Muscle layer of duodenum (tissue), 2 donors: ENCODE results near the gene LMNTD1.

ENCODE experiments used
- H3K27ac ChIP-seq: one replicate; pipeline ENCODE4 v1.7.0; 2013; ENCODE audit warnings: mild to moderate bottlenecking, low read length
- H3K27me3 ChIP-seq: one replicate; pipeline ENCODE4 v1.7.0; 2013; ENCODE audit warnings: low read depth, mild to moderate bottlenecking, control low read depth, low read length
- H3K36me3 ChIP-seq, 2 donors: one replicate each; pipeline ENCODE4 v1.7.0; 2013; ENCODE audit warnings: low read length in 2 of 2, control low read depth in 1 of 2, mild to moderate bottlenecking in 1 of 2; ENCODE audit not compliant: insufficient read depth in 2 of 2, control insufficient read depth in 1 of 2
- H3K4me1 ChIP-seq, 2 donors: one replicate each; pipeline ENCODE4 v1.7.0; 2013; ENCODE audit warnings: low read length in 2 of 2, mild to moderate bottlenecking in 2 of 2, control low read depth in 1 of 2, moderate library complexity in 1 of 2; ENCODE audit not compliant: insufficient read depth in 2 of 2, control insufficient read depth in 1 of 2
- H3K4me3 ChIP-seq, 2 donors: one replicate each; pipeline ENCODE4 v1.7.0; 2013; ENCODE audit warnings: low read length in 2 of 2, low read depth in 1 of 2, mild to moderate bottlenecking in 1 of 2
- H3K9me3 ChIP-seq, 2 donors: one replicate each; pipeline ENCODE4 v1.7.0; 2013; ENCODE audit warnings: low read length in 2 of 2, control low read depth in 1 of 2, mild to moderate bottlenecking in 1 of 2; ENCODE audit not compliant: control insufficient read depth in 1 of 2
- donor health status: healthy.

LMNTD1 gene

GRCh38 chr12:25550186-25550585, 2.9 kb downstream of the LMNTD1 start:
- H3K27me3 ChIP-seq: no peaks in the 10 kb centered on the region
- no peak overlapping the region for H3K4me3 ChIP-seq
- no peak overlapping the region for H3K27ac ChIP-seq
- no peaks in the 10 kb centered on the region for H3K4me1 ChIP-seq
- H3K9me3 ChIP-seq: no peaks in the 10 kb centered on the region
- no peaks in the 10 kb centered on the region for H3K36me3 ChIP-seq

GRCh38 chr12:25549120-25549519, 4.0 kb downstream of the LMNTD1 start:
- Histone ChIP-seq H3K4me3 (no peak overlapping the region), H3K4me1 (no peaks in the 10 kb centered on the region), H3K36me3 (no peaks in the 10 kb centered on the region), H3K27ac (no peak overlapping the region), H3K27me3 (no peaks in the 10 kb centered on the region), H3K9me3 (no peaks in the 10 kb centered on the region)

- no peak overlapping the region for H3K27ac ChIP-seq
- H3K36me3 ChIP-seq: no peaks in the 10 kb centered on the region
- H3K4me3 ChIP-seq: no peak overlapping the region
- no peaks in the 10 kb centered on the region for H3K4me1 ChIP-seq
- no peaks in the 10 kb centered on the region for H3K9me3 ChIP-seq
- H3K27me3 ChIP-seq: no peaks in the 10 kb centered on the region
These were observed 6.8 kb downstream of the LMNTD1 start for GRCh38 chr12:25546318-25546717.

- Histone ChIP-seq H3K27me3 (no peaks in the 10 kb centered on the region), H3K27ac (no peak overlapping the region), H3K9me3 (no peaks in the 10 kb centered on the region), H3K36me3 (no peaks in the 10 kb centered on the region), H3K4me1 (no peaks in the 10 kb centered on the region), H3K4me3 (no peak overlapping the region)
These were observed 19.9 kb downstream of the LMNTD1 start for GRCh38 chr12:25533150-25533549.

GRCh38 chr12:25531502-25532052, 21.5 kb downstream of the LMNTD1 start:
- H3K4me1 ChIP-seq: no peaks in the 10 kb centered on the region
- no peak overlapping the region for H3K4me3 ChIP-seq
- H3K27ac ChIP-seq: no peak overlapping the region
- H3K27me3 ChIP-seq: no peaks in the 10 kb centered on the region
- no peaks in the 10 kb centered on the region for H3K9me3 ChIP-seq
- H3K36me3 ChIP-seq: no peaks in the 10 kb centered on the region

GRCh38 chr12:25529738-25530137, 23.3 kb downstream of the LMNTD1 start:
- H3K4me1 ChIP-seq: no peaks in the 10 kb centered on the region
- no peaks in the 10 kb centered on the region for H3K9me3 ChIP-seq

GRCh38 chr12:25526778-25527177, 26.3 kb downstream of the LMNTD1 start:
- Histone ChIP-seq H3K27me3 (no peaks in the 10 kb centered on the region), H3K9me3 (no peaks in the 10 kb centered on the region), H3K4me1 (no peaks in the 10 kb centered on the region), H3K27ac (no peak overlapping the region), H3K4me3 (no peak overlapping the region), H3K36me3 (no peaks in the 10 kb centered on the region)

More at GRCh38 chr12:25529738-25530137, 23.3 kb downstream of the LMNTD1 start:
- no peak overlapping the region for H3K27ac ChIP-seq
- H3K4me3 ChIP-seq: no peak overlapping the region
- no peaks in the 10 kb centered on the region for H3K27me3 ChIP-seq
- H3K36me3 ChIP-seq: no peaks in the 10 kb centered on the region

GRCh38 chr12:25524366-25524765, 28.7 kb downstream of the LMNTD1 start:
- Histone ChIP-seq H3K27ac (no peak overlapping the region), H3K27me3 (no peaks in the 10 kb centered on the region), H3K36me3 (no peaks in the 10 kb centered on the region), H3K9me3 (no peaks in the 10 kb centered on the region), H3K4me3 (no peak overlapping the region), H3K4me1 (no peaks in the 10 kb centered on the region)

- Histone ChIP-seq H3K27ac (no peak overlapping the region), H3K9me3 (no peaks in the 10 kb centered on the region), H3K27me3 (no peaks in the 10 kb centered on the region), H3K4me3 (no peak overlapping the region), H3K36me3 (no peaks in the 10 kb centered on the region), H3K4me1 (no peaks in the 10 kb centered on the region)
These were observed 31.3 kb downstream of the LMNTD1 start for GRCh38 chr12:25521625-25522256.

GRCh38 chr12:25518512-25518911, 34.6 kb downstream of the LMNTD1 start:
- H3K4me3 ChIP-seq: no peak overlapping the region
- no peaks in the 10 kb centered on the region for H3K36me3 ChIP-seq
- H3K4me1 ChIP-seq: no peaks in the 10 kb centered on the region
- H3K27ac ChIP-seq: no peak overlapping the region
- H3K9me3 ChIP-seq: no peaks in the 10 kb centered on the region
- H3K27me3 ChIP-seq: no peaks in the 10 kb centered on the region

GRCh38 chr12:25504744-25505143, 48.3 kb downstream of the LMNTD1 start:
- Histone ChIP-seq H3K9me3 (no peaks in the 10 kb centered on the region), H3K36me3 (no peaks in the 10 kb centered on the region), H3K4me3 (no peak overlapping the region), H3K4me1 (no peaks in the 10 kb centered on the region), H3K27me3 (no peaks in the 10 kb centered on the region), H3K27ac (no peak overlapping the region)

- Histone ChIP-seq H3K9me3 (no peaks in the 10 kb centered on the region), H3K36me3 (no peaks in the 10 kb centered on the region), H3K27me3 (no peaks in the 10 kb centered on the region), H3K4me1 (no peaks in the 10 kb centered on the region), H3K4me3 (no peak overlapping the region), H3K27ac (no peak overlapping the region)
These were observed 49.4 kb downstream of the LMNTD1 start for GRCh38 chr12:25503666-25504065.
